GM23338 (cell line): Measurements from ENCODE around the gene SCN9A. TPM values are rescaled to one million over a fixed set of nuclear protein-coding genes. Genes with fewer than 3 reads are reported as not detected.

Source experiments
- ATAC-seq: fragments of 200-7000 bp; cut with Tn5 transposase; 3 replicates; pipeline ENCODE4 v1.9.1; 2020
- DNase-seq: peaks from one replicate; pipeline ENCODE4 v3.0.0-alpha.2; 2015; ENCODE audit warnings: low spot score
- H2AFZ ChIP-seq: fragments of 200-600 bp; sonication (generic); 2 replicates; pipeline ENCODE4 v1.8.0; 2016; ENCODE audit warnings: antibody characterized with exemption, mild to moderate bottlenecking, moderate library complexity
- H3F3A ChIP-seq: fragments of 200-600 bp; sonication (generic); replicated peaks from 2 replicates; pipeline ENCODE4 v1.8.0; 2017; ENCODE audit warnings: antibody characterized with exemption, mixed run types, low read depth
- H3K27ac ChIP-seq: fragments of 200-600 bp; sonication (generic); 2 replicates; pipeline ENCODE4 v1.6.1; 2016; ENCODE audit warnings: low read depth
- H3K27me3 ChIP-seq: fragments of 200-600 bp; sonication (generic); 2 replicates; pipeline ENCODE4 v1.8.0; 2016; ENCODE audit warnings: mild to moderate bottlenecking, mixed run types, moderate library complexity; ENCODE audit not compliant: insufficient read depth
- H3K36me3 ChIP-seq: fragments of 200-600 bp; sonication (generic); 2 replicates; pipeline ENCODE4 v1.8.0; 2016; ENCODE audit warnings: mild to moderate bottlenecking; ENCODE audit not compliant: insufficient read depth
- H3K4me1 ChIP-seq: fragments of 200-600 bp; sonication (generic); 2 replicates; pipeline ENCODE4 v1.8.0; 2016; ENCODE audit warnings: mild to moderate bottlenecking, moderate library complexity; ENCODE audit not compliant: insufficient read depth
- H3K4me2 ChIP-seq: fragments of 200-600 bp; sonication (generic); 2 replicates; pipeline ENCODE4 v1.7.1; 2017; ENCODE audit warnings: mixed run types
- H3K4me3 ChIP-seq: fragments of 200-600 bp; sonication (generic); 2 replicates; pipeline ENCODE4 v1.6.1; 2016; ENCODE audit warnings: mixed run types
- H3K79me2 ChIP-seq: fragments of 200-600 bp; sonication (generic); replicated peaks from 2 replicates; pipeline ENCODE4 v1.8.0; 2017; ENCODE audit warnings: mild to moderate bottlenecking; ENCODE audit not compliant: insufficient read depth
- H3K9me2 ChIP-seq: fragments of 200-600 bp; sonication (generic); 2 replicates; pipeline ENCODE4 v1.8.0; 2017; ENCODE audit not compliant: insufficient read depth
- H4K20me1 ChIP-seq: fragments of 200-600 bp; sonication (generic); replicated peaks from 2 replicates; pipeline ENCODE4 v1.8.0; 2017; ENCODE audit warnings: mild to moderate bottlenecking; ENCODE audit not compliant: insufficient read depth
- H3K27ac Mint-ChIP-seq: 2 replicates; pipeline ENCODE4 v1.8.0; 2020; ENCODE audit warnings: inconsistent platforms, mild to moderate bottlenecking, moderate library complexity, mixed read lengths
- H3K27me3 Mint-ChIP-seq: 3 replicates; pipeline ENCODE4 v1.8.0; 2022; ENCODE audit warnings: low read depth, mild to moderate bottlenecking, moderate library complexity, mixed read lengths, inconsistent platforms; ENCODE audit not compliant: insufficient read depth, poor library complexity
- H3K36me3 Mint-ChIP-seq: 3 replicates; pipeline ENCODE4 v1.8.0; 2021; ENCODE audit warnings: low read depth, mild to moderate bottlenecking, inconsistent platforms, moderate library complexity, mixed read lengths
- H3K4me1 Mint-ChIP-seq: 3 replicates; pipeline ENCODE4 v1.8.0; 2020; ENCODE audit warnings: mild to moderate bottlenecking, inconsistent platforms, mixed read lengths
- H3K4me3 Mint-ChIP-seq: 3 replicates; pipeline ENCODE4 v1.8.0; 2021; ENCODE audit warnings: moderate library complexity, mild to moderate bottlenecking, inconsistent platforms, mixed read lengths
- H3K9me3 Mint-ChIP-seq: 3 replicates; pipeline ENCODE4 v1.8.0; 2020; ENCODE audit warnings: moderate library complexity, mild to moderate bottlenecking, inconsistent platforms, mixed read lengths
- CREB1 ChIP-seq: fragments of 250-450 bp; sonication (Bioruptor Pico); IDR thresholded peaks from 2 replicates; pipeline ENCODE4 v1.5.0; 2020; ENCODE audit warnings: low read depth, mild to moderate bottlenecking, moderate library complexity
- CTCF ChIP-seq, 2 experiments: fragments of 200-600 bp in 1 of 2; sonication (generic) in 1 of 2; conservative IDR thresholded peaks; 2 replicates each; pipeline versions ENCODE4 v1.5.1 to v1.6.1; 2016 to 2017; ENCODE audit warnings: antibody characterized with exemption in 2 of 2, low read depth in 2 of 2, mild to moderate bottlenecking in 2 of 2, moderate library complexity in 1 of 2
- ETS1 ChIP-seq: IDR thresholded peaks from 2 replicates; pipeline ENCODE4 v1.6.1; 2016; ENCODE audit warnings: antibody characterized with exemption
- EZH2 ChIP-seq: fragments of 200-600 bp; sonication (generic); IDR thresholded peaks from one replicate; pipeline ENCODE4 v1.8.0; 2017; ENCODE audit warnings: antibody characterized with exemption, mild to moderate bottlenecking, low read depth; ENCODE audit not compliant: unreplicated experiment
- JUNB ChIP-seq: IDR thresholded peaks from one replicate; pipeline ENCODE4 v1.6.1; 2016; ENCODE audit warnings: antibody characterized with exemption; ENCODE audit not compliant: unreplicated experiment
- NANOG ChIP-seq: IDR thresholded peaks from 2 replicates; pipeline ENCODE4 v1.6.1; 2016; ENCODE audit warnings: antibody characterized with exemption, borderline replicate concordance
- POLR2AphosphoS5 ChIP-seq: IDR thresholded peaks from 2 replicates; pipeline ENCODE4 v1.6.1; 2016; ENCODE audit warnings: antibody characterized with exemption, low read depth
- REST ChIP-seq: IDR thresholded peaks from one replicate; pipeline ENCODE4 v1.6.1; 2018; ENCODE audit warnings: antibody characterized with exemption; ENCODE audit not compliant: unreplicated experiment
- STAT1 ChIP-seq: IDR thresholded peaks from one replicate; pipeline ENCODE4 v1.6.1; 2016; ENCODE audit warnings: antibody characterized with exemption; ENCODE audit not compliant: unreplicated experiment
- ZNF114 ChIP-seq: fragments of 250-450 bp; sonication (Bioruptor Pico); IDR thresholded peaks from 2 replicates; pipeline ENCODE4 v1.5.0; 2020; ENCODE audit warnings: mild to moderate bottlenecking, moderate library complexity
- polyA plus RNA-seq: library from polyadenylated mRNA; unstranded; fragments of >200 nt; fragmentation: Nextera tagmentation; extraction: Ambion mirVana; gene quantifications from 2 replicates; pipeline ENCODE4 v1.2.1, GENCODE V29; 2016
- total RNA-seq: library from RNA; depleted of rRNA; stranded (reverse); fragments of >200 nt; shearing (Covaris generic); gene quantifications from 2 replicates; pipeline ENCODE4 v1.2.3, GENCODE V29; 2014

The SCN9A gene
- total and polyA plus RNA-seq, 2 experiments from 2014 or later: 8.8 to 9.5 TPM

- TF ChIP-seq ETS1: no peak
- TF ChIP-seq CTCF (conservative IDR thresholded peaks at IDR 0.05; ENCODE audit: low read depth in 2 of 2): no peak
- no peak for TF ChIP-seq ZNF114 (CRISPR knock-in tag)
- no peak for TF ChIP-seq JUNB
- TF ChIP-seq EZH2: no peak
These were observed 35.9 kb upstream of the SCN9A start (continued) for GRCh38 chr2:166411473-166412230.

GRCh38 chr2:166410828-166411472, 35.2 kb upstream of the SCN9A start:
- H3K4me1 ChIP-seq: peaks cover 5% of the 10 kb centered on the region; the same call in 1 of the 2 replicates
- no peaks in the 10 kb centered on the region for H3K36me3 ChIP-seq
- Mint-ChIP-seq H3K9me3 (no peaks in the 10 kb centered on the region), H3K27me3 (no peaks in the 10 kb centered on the region), H3K27ac (peak overlapping the region; percentile 57), H3K4me3 (no peak overlapping the region), H3K4me1 (no peaks in the 10 kb centered on the region), H3K36me3 (no peaks in the 10 kb centered on the region)
- DNase-seq (no peak), ATAC-seq (no peak)
- H3K79me2 ChIP-seq: no peaks in the 10 kb centered on the region
- no peaks in the 10 kb centered on the region for H3K27me3 ChIP-seq
- no peak overlapping the region for H3K4me3 ChIP-seq
- no peaks in the 10 kb centered on the region for H3K9me2 ChIP-seq
- peak overlapping the region; percentile 70; the same call in 1 of the 2 replicates for H2AFZ ChIP-seq
- no peak overlapping the region for H3K4me2 ChIP-seq
- H3K27ac ChIP-seq: no peak overlapping the region
- H4K20me1 ChIP-seq: no peaks in the 10 kb centered on the region
- H3F3A ChIP-seq: no peaks in the 10 kb centered on the region
- TF ChIP-seq EZH2: no peak
- no peak for TF ChIP-seq CREB1 (CRISPR knock-in tag)
- no peak for TF ChIP-seq NANOG
- no peak for TF ChIP-seq REST
- no peak for TF ChIP-seq ZNF114 (CRISPR knock-in tag)
- no peak for TF ChIP-seq STAT1
- TF ChIP-seq CTCF (conservative IDR thresholded peaks at IDR 0.05; ENCODE audit: low read depth in 2 of 2): no peak
- TF ChIP-seq POLR2AphosphoS5: no peak
